ENCODE results near the gene GRM1.

Gene GRM1

DNA sequence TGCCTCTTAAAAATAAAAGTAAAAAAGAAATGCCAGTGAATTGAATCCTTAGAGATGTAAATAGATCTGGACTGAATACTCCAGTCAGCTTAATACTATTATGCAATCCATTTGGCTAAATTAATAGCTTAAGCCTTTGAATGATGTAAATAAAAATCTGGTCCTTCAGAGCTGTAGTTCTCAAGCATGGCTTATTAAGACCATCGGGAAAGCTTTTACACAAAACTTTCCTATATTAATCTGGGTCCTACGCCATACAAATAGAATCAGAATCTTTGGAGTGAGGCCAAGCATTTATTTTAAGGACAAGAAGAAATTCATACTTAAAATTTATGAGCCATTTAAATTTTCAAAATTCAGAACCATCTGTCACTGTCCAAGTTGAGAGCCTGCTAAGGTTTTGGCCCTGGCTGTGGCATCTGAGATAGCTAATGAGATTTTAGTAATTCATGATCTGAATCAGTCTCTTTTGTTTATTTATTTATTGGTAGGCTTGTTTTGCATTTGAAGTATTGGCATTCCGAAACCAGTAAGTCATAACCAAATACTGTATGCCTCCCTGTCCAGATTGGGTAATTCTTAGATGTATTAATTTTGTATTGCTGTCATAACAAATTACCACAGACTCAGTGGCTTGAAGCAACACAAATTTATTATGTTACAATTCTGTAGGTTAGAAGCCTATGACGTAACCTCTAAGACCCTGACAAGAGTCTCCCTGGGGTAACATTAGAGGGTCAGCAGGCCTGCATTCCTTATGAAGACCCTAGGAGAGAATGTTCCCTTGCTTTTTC lies 286.7 kb downstream of the GRM1 start:
- peak; percentile 55; the same call in 1 of the 2 replicates for TF ChIP-seq ISL1 (CRISPR knock-in tag; IDR thresholded peaks at IDR 0.05)
- TF ChIP-seq, protein P1, sequence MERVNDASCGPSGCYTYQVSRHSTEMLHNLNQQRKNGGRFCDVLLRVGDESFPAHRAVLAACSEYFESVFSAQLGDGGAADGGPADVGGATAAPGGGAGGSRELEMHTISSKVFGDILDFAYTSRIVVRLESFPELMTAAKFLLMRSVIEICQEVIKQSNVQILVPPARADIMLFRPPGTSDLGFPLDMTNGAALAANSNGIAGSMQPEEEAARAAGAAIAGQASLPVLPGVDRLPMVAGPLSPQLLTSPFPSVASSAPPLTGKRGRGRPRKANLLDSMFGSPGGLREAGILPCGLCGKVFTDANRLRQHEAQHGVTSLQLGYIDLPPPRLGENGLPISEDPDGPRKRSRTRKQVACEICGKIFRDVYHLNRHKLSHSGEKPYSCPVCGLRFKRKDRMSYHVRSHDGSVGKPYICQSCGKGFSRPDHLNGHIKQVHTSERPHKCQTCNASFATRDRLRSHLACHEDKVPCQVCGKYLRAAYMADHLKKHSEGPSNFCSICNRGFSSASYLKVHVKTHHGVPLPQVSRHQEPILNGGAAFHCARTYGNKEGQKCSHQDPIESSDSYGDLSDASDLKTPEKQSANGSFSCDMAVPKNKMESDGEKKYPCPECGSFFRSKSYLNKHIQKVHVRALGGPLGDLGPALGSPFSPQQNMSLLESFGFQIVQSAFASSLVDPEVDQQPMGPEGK (CRISPR knock-in tag; IDR thresholded peaks at IDR 0.05; ENCODE audit: borderline replicate concordance), result no peak
- peak; percentile 83 for ATAC-seq

DNA sequence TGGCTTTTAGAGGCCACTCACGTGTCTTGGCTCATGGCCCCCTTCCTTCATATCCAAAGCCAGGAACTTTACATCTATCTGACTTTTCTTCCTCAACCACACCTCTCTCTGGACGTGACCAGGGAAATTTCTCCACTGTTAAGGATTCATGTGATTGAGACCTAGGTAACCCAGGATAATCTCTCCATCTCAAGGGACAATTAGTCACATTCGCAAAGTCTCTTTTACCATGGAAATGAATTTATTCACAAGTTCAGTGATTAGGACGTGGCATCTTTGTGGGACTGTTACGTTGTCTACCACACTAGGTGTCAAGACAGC lies 287.3 kb downstream of the GRM1 start:
- ATAC-seq, result no peak
- TF ChIP-seq POU6F1 (CRISPR knock-in tag; IDR thresholded peaks at IDR 0.05; ENCODE audit: borderline replicate concordance, low read depth) (no peak), CSDC2 (CRISPR knock-in tag; IDR thresholded peaks at IDR 0.05) (no peak), ZNF8 (CRISPR knock-in tag; IDR thresholded peaks at IDR 0.05) (no peak), OSR1 (CRISPR knock-in tag; IDR thresholded peaks at IDR 0.05) (no peak), TOX (CRISPR knock-in tag; IDR thresholded peaks at IDR 0.05; ENCODE audit: borderline replicate concordance) (no peak), TCF4 (CRISPR knock-in tag; IDR thresholded peaks at IDR 0.05; ENCODE audit: borderline replicate concordance) (no peak), ISL1 (CRISPR knock-in tag; IDR thresholded peaks at IDR 0.05) (no peak), PPARA (CRISPR knock-in tag; IDR thresholded peaks at IDR 0.05; ENCODE audit: borderline replicate concordance) (no peak), CREB5 (CRISPR knock-in tag; IDR thresholded peaks at IDR 0.05; ENCODE audit: low read depth) (no peak), BACH2 (CRISPR knock-in tag; IDR thresholded peaks at IDR 0.05; ENCODE audit: borderline replicate concordance) (no peak), ZFP3 (CRISPR knock-in tag; IDR thresholded peaks at IDR 0.05) (no peak), SNAI2 (CRISPR knock-in tag; IDR thresholded peaks at IDR 0.05) (no peak), RARB (CRISPR knock-in tag; IDR thresholded peaks at IDR 0.05) (no peak), ZC3H10 (CRISPR knock-in tag; IDR thresholded peaks at IDR 0.05) (no peak), ARNTL (CRISPR knock-in tag; IDR thresholded peaks at IDR 0.05; ENCODE audit: borderline replicate concordance, low read depth) (no peak), GLIS3 (CRISPR knock-in tag; IDR thresholded peaks at IDR 0.05) (no peak), ZNF70 (CRISPR knock-in tag; IDR thresholded peaks at IDR 0.05) (no peak)
- TF ChIP-seq, protein P2, sequence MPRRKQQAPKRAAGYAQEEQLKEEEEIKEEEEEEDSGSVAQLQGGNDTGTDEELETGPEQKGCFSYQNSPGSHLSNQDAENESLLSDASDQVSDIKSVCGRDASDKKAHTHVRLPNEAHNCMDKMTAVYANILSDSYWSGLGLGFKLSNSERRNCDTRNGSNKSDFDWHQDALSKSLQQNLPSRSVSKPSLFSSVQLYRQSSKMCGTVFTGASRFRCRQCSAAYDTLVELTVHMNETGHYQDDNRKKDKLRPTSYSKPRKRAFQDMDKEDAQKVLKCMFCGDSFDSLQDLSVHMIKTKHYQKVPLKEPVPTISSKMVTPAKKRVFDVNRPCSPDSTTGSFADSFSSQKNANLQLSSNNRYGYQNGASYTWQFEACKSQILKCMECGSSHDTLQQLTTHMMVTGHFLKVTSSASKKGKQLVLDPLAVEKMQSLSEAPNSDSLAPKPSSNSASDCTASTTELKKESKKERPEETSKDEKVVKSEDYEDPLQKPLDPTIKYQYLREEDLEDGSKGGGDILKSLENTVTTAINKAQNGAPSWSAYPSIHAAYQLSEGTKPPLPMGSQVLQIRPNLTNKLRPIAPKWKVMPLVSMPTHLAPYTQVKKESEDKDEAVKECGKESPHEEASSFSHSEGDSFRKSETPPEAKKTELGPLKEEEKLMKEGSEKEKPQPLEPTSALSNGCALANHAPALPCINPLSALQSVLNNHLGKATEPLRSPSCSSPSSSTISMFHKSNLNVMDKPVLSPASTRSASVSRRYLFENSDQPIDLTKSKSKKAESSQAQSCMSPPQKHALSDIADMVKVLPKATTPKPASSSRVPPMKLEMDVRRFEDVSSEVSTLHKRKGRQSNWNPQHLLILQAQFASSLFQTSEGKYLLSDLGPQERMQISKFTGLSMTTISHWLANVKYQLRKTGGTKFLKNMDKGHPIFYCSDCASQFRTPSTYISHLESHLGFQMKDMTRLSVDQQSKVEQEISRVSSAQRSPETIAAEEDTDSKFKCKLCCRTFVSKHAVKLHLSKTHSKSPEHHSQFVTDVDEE (CRISPR knock-in tag; IDR thresholded peaks at IDR 0.05), result no peak
- TF ChIP-seq, protein P3, sequence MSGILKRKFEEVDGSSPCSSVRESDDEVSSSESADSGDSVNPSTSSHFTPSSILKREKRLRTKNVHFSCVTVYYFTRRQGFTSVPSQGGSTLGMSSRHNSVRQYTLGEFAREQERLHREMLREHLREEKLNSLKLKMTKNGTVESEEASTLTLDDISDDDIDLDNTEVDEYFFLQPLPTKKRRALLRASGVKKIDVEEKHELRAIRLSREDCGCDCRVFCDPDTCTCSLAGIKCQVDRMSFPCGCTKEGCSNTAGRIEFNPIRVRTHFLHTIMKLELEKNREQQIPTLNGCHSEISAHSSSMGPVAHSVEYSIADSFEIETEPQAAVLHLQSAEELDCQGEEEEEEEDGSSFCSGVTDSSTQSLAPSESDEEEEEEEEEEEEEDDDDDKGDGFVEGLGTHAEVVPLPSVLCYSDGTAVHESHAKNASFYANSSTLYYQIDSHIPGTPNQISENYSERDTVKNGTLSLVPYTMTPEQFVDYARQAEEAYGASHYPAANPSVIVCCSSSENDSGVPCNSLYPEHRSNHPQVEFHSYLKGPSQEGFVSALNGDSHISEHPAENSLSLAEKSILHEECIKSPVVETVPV (CRISPR knock-in tag; IDR thresholded peaks at IDR 0.05), result no peak
- TF ChIP-seq, protein P1 (CRISPR knock-in tag; IDR thresholded peaks at IDR 0.05; ENCODE audit: borderline replicate concordance), result no peak

Measured in SK-N-SH treated with all-trans-retinoic acid at 6 μM for 48 hours (cell line).